Activated naive CD8-positive, alpha-beta T cell treated with anti-CD3 and anti-CD28 coated beads, Interleukin-2, amount 10 ng/mL, durations not matched to agents 7 days and 5 days (primary cell): ENCODE data around the gene CCDC71. TPM values are rescaled to one million over a fixed set of nuclear protein-coding genes. Genes with fewer than 3 reads are reported as not detected.

ENCODE experiments used
- ATAC-seq: fragments of 150-1000 bp; cut with Tn5 transposase; one replicate; pipeline ENCODE4 v1.10.0; 2021; ENCODE audit warnings: low read depth, moderate library complexity
- POLR2A ChIA-PET: fragments of 350-600 bp; sonication (Branson Sonifier 250); formaldehyde crosslinking; loops from one replicate; lab custom pipeline; 2021; ENCODE audit warnings: antibody characterized with exemption; lab: Charles Lee
- DNase-seq: peaks from one replicate; pipeline ENCODE4 v3.0.0; 2021
- H3K27ac Mint-ChIP-seq: one replicate; pipeline ENCODE4 v1.8.0; 2022; ENCODE audit warnings: mild to moderate bottlenecking, mixed read lengths
- H3K27me3 Mint-ChIP-seq: one replicate; pipeline ENCODE4 v1.8.0; 2022; ENCODE audit warnings: mild to moderate bottlenecking, moderate library complexity, mixed read lengths
- H3K36me3 Mint-ChIP-seq: one replicate; pipeline ENCODE4 v1.8.0; 2021; ENCODE audit warnings: mild to moderate bottlenecking, mixed read lengths
- H3K4me1 Mint-ChIP-seq: one replicate; pipeline ENCODE4 v1.8.0; 2021; ENCODE audit warnings: mixed read lengths
- H3K4me3 Mint-ChIP-seq: one replicate; pipeline ENCODE4 v1.8.0; 2022; ENCODE audit warnings: mild to moderate bottlenecking, moderate library complexity, mixed read lengths
- H3K9me3 Mint-ChIP-seq: one replicate; pipeline ENCODE4 v1.8.0; 2021; ENCODE audit warnings: mixed read lengths
- total RNA-seq, 2 experiments: library from RNA; stranded (reverse); gene quantifications; one replicate each; pipeline ENCODE4 v1.2.3, GENCODE V29; 2021

The CCDC71 gene
- total RNA-seq, 2 experiments from 2014 or later = 27.5 to 29.2 TPM

GRCh38 chr3:49175530-49175929 lies 9.4 kb upstream of the CCDC71 start:
- no peak for DNase-seq
- POLR2A ChIA-PET = interaction anchor here (0.6 kb wide), 1 partner anchor 34 kb away, joined by 4 read pairs; no protein-coding TSS in a partner anchor
- H3K27ac Mint-ChIP-seq = no peak overlapping the region
- no peaks in the 10 kb centered on the region for H3K36me3 Mint-ChIP-seq
- H3K9me3 Mint-ChIP-seq = no peaks in the 10 kb centered on the region
- peaks cover 20% of the 10 kb centered on the region for H3K4me1 Mint-ChIP-seq
- ATAC-seq = no peak
- peaks cover 6% of the 10 kb centered on the region for H3K27me3 Mint-ChIP-seq
- no peak overlapping the region for H3K4me3 Mint-ChIP-seq

DNA sequence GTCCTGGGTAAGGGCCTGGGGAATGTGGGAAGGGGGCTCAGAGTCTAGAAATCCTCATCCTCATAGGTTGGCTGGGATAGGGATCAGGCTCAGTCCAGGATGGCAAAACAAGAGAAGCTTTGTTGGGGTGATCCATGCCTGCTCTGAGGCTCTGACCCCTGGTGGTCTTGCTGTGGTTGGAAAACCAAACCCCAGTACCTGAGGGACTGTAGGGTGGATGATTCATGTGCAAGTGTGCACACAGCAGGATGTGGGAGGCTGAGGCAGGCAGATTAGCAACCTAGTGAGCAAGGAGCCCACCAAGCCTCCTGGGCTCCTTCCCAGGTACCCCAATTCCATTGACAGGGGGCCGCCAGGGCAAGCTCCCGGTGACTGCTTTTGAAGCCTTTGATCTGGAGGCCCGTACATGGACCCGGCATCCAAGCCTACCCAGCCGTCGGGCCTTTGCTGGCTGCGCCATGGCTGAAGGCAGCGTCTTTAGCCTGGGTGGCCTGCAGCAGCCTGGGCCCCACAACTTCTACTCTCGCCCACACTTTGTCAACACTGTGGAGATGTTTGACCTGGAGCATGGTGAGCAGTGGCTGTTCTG lies 8.4 kb upstream of the CCDC71 start:
- Mint-ChIP-seq H3K27me3 (peaks cover 6% of the 10 kb centered on the region), H3K36me3 (no peaks in the 10 kb centered on the region), H3K27ac (no peak overlapping the region), H3K9me3 (no peaks in the 10 kb centered on the region), H3K4me1 (peaks cover 20% of the 10 kb centered on the region), H3K4me3 (no peak overlapping the region)
- ATAC-seq = no peak
- POLR2A ChIA-PET = no interaction called here
- no peak for DNase-seq

DNA sequence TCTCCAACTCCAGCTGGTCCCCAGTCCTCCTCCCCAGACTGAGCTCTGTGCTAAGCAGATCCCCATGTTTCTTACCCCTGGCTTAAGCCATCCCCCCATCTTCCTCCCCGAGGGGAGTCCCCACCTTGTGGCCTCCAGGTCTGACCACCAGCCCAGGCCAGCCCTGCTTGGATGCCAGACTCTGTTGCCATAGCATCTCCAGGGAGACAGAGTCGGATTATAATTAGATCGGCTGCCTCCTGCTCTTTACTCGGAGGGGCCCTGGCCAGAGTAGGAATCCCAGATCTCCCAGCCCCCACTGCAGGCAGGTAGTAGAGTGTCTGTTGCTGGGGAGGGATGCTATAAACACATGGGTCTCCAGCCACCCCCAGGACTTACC lies 7.7 kb upstream of the CCDC71 start:
- ATAC-seq = no peak

DNA sequence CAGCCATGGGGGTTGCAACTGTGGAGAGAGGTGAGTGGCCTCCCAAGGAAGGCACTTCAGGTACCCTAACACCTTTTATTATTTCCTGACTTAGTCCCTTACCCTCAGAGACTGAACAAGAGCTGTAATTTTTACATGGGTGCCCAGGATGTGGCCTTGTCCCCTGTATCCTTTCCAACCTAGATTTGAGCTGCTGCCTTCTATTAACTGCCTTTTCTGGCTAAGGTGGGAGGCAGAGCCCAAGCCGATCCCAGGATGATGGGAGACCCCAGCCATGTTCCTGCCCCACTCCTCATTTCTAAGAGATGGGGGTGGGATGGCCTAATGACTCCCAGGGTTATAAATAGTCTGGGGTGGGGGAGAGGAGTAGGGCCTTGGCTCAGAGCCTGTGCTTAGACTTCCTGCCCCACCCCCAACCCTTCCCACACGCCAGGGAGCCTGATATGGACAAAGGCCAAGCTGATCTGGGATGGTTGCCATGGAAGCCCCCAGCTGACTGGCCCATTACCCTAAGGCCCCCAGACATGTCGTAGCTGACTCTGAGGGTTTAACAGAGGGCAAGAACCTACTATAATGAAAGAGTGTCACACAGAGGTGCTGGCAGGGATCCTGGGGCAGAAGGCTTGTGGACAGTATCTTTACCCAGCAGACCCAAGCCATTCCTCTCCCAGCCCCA lies 7.1 kb upstream of the CCDC71 start:
- H3K27me3 Mint-ChIP-seq = peaks cover 2% of the 10 kb centered on the region

More for the DNA sequence above, 7.7 kb upstream of the CCDC71 start:
- no peak overlapping the region for H3K4me3 Mint-ChIP-seq
- no peak for DNase-seq
- POLR2A ChIA-PET = no interaction called here
- H3K9me3 Mint-ChIP-seq = no peaks in the 10 kb centered on the region
- H3K27ac Mint-ChIP-seq = no peak overlapping the region
- no peaks in the 10 kb centered on the region for H3K36me3 Mint-ChIP-seq
- H3K4me1 Mint-ChIP-seq = peaks cover 20% of the 10 kb centered on the region
- H3K27me3 Mint-ChIP-seq = peaks cover 3% of the 10 kb centered on the region

DNA sequence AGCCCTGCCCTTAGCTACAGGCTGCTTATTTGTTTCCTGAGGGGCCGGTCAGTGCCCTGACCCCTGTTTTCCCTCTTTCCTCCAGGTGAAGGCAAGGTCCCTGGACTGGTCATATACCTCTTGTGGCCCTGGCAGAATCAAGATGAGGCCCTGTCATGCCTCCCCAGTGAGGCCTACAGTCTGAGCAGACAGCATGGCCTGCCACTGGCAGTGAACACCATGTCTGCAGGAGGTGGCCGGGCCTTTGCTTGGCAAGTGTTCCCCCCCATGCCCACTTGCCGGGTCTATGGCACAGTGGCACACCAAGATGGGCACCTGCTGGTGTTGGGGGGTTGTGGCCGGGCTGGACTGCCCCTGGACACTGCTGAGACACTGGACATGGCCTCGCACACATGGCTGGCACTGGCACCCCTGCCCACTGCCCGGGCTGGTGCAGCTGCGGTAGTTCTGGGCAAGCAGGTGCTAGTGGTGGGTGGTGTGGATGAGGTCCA lies 6.5 kb upstream of the CCDC71 start:
- Mint-ChIP-seq H3K27me3 (peaks cover 2% of the 10 kb centered on the region), H3K27ac (no peak overlapping the region), H3K9me3 (no peaks in the 10 kb centered on the region), H3K36me3 (no peaks in the 10 kb centered on the region), H3K4me3 (no peak overlapping the region), H3K4me1 (peaks cover 20% of the 10 kb centered on the region)
- ATAC-seq (no peak), DNase-seq (no peak)
- POLR2A ChIA-PET = no interaction called here

More for the DNA sequence above, 7.1 kb upstream of the CCDC71 start:
- DNase-seq (no peak), ATAC-seq (no peak)
- POLR2A ChIA-PET = no interaction called here
- no peak overlapping the region for H3K4me3 Mint-ChIP-seq
- H3K4me1 Mint-ChIP-seq = peaks cover 20% of the 10 kb centered on the region
- no peak overlapping the region for H3K27ac Mint-ChIP-seq
- H3K9me3 Mint-ChIP-seq = no peaks in the 10 kb centered on the region
- no peaks in the 10 kb centered on the region for H3K36me3 Mint-ChIP-seq

DNA sequence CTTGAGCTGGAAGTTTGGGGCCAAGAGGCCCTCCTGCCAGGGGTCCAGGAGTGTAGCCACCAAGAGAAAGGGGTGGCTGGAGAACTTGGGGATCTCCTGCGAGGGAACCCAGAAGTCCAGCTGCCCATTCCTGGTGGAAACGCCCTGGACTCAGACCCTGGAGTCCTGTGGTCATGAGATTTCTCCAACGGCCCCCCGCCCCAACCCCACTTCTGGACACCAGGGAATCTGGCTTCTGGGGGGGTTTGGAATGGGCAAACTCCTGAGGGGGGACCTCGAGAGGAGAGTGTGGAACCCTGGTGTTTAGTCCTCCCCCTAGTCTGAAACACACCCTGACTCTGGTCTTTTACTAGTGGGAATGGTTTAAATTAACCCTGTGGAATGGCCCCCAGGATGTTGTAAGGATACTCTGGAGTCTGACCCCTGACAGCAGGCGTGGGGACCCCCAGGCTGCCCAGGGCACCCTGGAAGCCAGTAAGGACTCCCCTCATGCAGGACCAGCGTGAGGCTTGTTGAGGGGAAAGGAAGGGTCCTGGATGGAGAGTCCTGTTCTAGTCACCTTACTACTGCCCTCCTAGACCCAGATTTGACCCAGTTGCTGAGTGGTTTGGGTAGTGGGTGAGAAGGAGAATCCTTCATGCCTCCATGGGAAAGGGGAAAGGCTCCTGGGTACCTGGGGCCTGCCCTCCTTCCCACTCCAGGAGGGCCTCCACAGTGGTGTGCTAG lies 5.8 kb upstream of the CCDC71 start:
- DNase-seq (no peak), ATAC-seq (no peak)
- Mint-ChIP-seq H3K27ac (no peak overlapping the region), H3K9me3 (no peaks in the 10 kb centered on the region), H3K4me3 (peak overlapping the region; percentile 25), H3K36me3 (no peaks in the 10 kb centered on the region), H3K4me1 (peaks cover 20% of the 10 kb centered on the region), H3K27me3 (peaks cover 2% of the 10 kb centered on the region)
- POLR2A ChIA-PET = interaction anchor here (0.5 kb wide), 1 partner anchor 161 kb away, joined by 3 read pairs; no protein-coding TSS in a partner anchor

DNA sequence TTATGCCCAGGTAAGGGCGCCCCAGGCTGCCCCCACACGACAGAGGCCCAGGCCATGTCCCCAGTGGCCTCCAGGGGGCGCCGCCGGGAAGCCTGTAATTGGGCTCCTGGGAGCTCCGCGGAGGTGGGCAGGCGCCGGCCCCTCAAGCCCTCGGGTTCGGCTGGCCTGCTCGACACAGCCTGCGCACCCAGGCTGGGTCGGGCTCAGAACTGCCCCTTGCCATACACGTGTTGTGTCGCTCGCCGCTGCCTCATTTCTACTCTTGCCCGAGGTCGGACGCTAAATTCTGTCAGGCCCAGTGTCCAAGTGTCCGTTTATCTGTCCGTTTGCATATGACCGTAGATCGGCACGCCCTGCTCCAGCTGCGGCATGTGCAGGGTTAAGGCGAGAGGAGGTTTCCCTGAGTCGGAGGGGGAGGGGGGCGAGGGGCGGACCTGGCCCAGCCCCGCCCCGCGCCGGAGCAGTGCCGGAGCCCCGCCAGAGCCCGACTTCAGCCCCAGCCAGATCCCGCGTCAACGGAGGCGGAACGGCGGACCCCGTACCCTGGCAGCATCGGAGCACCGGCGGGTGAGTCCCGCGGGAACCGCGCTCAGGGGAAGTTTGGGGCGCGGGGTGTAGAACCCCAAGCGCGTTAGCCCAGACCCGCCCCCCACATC lies 5.1 kb upstream of the CCDC71 start, which contains the start of gene KLHDC8B:
Gene KLHDC8B, plus strand, starts transcription at position 480 of the 656 bp plus-strand sequence. CDS start 1,172 bp downstream, outside the sequence.
- DNase-seq (peak; percentile 94), ATAC-seq (peak; percentile 90)
- Mint-ChIP-seq H3K9me3 (no peaks in the 10 kb centered on the region), H3K4me3 (peak within 1 kb of the TSS; percentile 83), H3K36me3 (peaks cover under 1% of the 10 kb centered on the region), H3K27ac (peak within 1 kb of the TSS; percentile 74), H3K4me1 (peaks cover 24% of the 10 kb centered on the region), H3K27me3 (peaks cover 2% of the 10 kb centered on the region)
- POLR2A ChIA-PET = interaction anchor here (0.5 to 1.0 kb wide), 3 partner anchors 9 to 245 kb away, joined by 3 to 4 read pairs (median 3); no protein-coding TSS in a partner anchor

GRCh38 chr3:49170744-49171118 lies 4.6 kb upstream of the CCDC71 start:
- peaks cover 25% of the 10 kb centered on the region for H3K4me1 Mint-ChIP-seq
- ATAC-seq (no peak), DNase-seq (no peak)
- POLR2A ChIA-PET = interaction anchor here (1.0 kb wide), 2 partner anchors 9 to 245 kb away, joined by 3 to 4 read pairs; no protein-coding TSS in a partner anchor
- H3K4me3 Mint-ChIP-seq = peak overlapping the region; percentile 83
- H3K27me3 Mint-ChIP-seq = peaks cover 2% of the 10 kb centered on the region
- H3K27ac Mint-ChIP-seq = peak overlapping the region; percentile 74
- H3K9me3 Mint-ChIP-seq = no peaks in the 10 kb centered on the region
- peaks cover 2% of the 10 kb centered on the region for H3K36me3 Mint-ChIP-seq

- Mint-ChIP-seq H3K4me1 (peaks cover 31% of the 10 kb centered on the region), H3K36me3 (peaks cover 11% of the 10 kb centered on the region)
- POLR2A ChIA-PET = interaction anchor here (0.7 to 1.3 kb wide), 2 partner anchors 173 kb away, joined by 3 read pairs; partner anchors contain the start of gene USP4
Observed at GRCh38 chr3:49166752-49167556, 823 bp upstream of the CCDC71 start.

GRCh38 chr3:49164983-49165720 lies 979 bp downstream of the CCDC71 start:
- no peak for ATAC-seq
- peaks cover 11% of the 10 kb centered on the region for H3K36me3 Mint-ChIP-seq
- DNase-seq = no peak
- H3K4me3 Mint-ChIP-seq = peak overlapping the region; percentile 94
- POLR2A ChIA-PET = interaction anchor here (1.1 to 1.4 kb wide), 3 partner anchors 45 to 246 kb away, joined by 3 to 5 read pairs (median 3); partner anchors contain the start of genes QRICH1, RHOA, TCTA and USP19
- H3K9me3 Mint-ChIP-seq = no peaks in the 10 kb centered on the region
- H3K4me1 Mint-ChIP-seq = peaks cover 33% of the 10 kb centered on the region
- no peaks in the 10 kb centered on the region for H3K27me3 Mint-ChIP-seq
- H3K27ac Mint-ChIP-seq = peak overlapping the region; percentile 85

More at GRCh38 chr3:49166752-49167556, 823 bp upstream of the CCDC71 start:
- H3K27ac Mint-ChIP-seq = peak overlapping the region; percentile 91
- peaks cover under 1% of the 10 kb centered on the region for H3K27me3 Mint-ChIP-seq
- DNase-seq = no peak
- peak overlapping the region; percentile 88 for H3K4me3 Mint-ChIP-seq
- no peak for ATAC-seq
- no peaks in the 10 kb centered on the region for H3K9me3 Mint-ChIP-seq

GRCh38 chr3:49163609-49164008 lies 2.5 kb downstream of the CCDC71 start:
- H3K9me3 Mint-ChIP-seq = no peaks in the 10 kb centered on the region
- ATAC-seq (no peak), DNase-seq (no peak)
- POLR2A ChIA-PET = interaction anchor here (1.9 kb wide), 1 partner anchor 70 kb away, joined by 4 read pairs; the partner anchor contains the start of gene QRICH1
- H3K4me1 Mint-ChIP-seq = peaks cover 33% of the 10 kb centered on the region
- peak overlapping the region; percentile 27 for H3K4me3 Mint-ChIP-seq
- peaks cover 12% of the 10 kb centered on the region for H3K36me3 Mint-ChIP-seq
- no peaks in the 10 kb centered on the region for H3K27me3 Mint-ChIP-seq
- H3K27ac Mint-ChIP-seq = no peak overlapping the region
